Stimulated activated naive CD4-positive, alpha-beta T cell treated with Interleukin-2 at 50 U/mL for 16 hours (primary cell): Measurements from ENCODE around the gene ZBTB45.
"Not testable (repeated sequence)": the region's sequence is repeated elsewhere in the genome, so short reads cannot be mapped to it uniquely, and the experiment has no call there.

Experiments used
- DNase-seq: peaks from one replicate; lab custom pipeline; 2025; lab: John Stamatoyannopoulos, UW

The ZBTB45 gene

DNA sequence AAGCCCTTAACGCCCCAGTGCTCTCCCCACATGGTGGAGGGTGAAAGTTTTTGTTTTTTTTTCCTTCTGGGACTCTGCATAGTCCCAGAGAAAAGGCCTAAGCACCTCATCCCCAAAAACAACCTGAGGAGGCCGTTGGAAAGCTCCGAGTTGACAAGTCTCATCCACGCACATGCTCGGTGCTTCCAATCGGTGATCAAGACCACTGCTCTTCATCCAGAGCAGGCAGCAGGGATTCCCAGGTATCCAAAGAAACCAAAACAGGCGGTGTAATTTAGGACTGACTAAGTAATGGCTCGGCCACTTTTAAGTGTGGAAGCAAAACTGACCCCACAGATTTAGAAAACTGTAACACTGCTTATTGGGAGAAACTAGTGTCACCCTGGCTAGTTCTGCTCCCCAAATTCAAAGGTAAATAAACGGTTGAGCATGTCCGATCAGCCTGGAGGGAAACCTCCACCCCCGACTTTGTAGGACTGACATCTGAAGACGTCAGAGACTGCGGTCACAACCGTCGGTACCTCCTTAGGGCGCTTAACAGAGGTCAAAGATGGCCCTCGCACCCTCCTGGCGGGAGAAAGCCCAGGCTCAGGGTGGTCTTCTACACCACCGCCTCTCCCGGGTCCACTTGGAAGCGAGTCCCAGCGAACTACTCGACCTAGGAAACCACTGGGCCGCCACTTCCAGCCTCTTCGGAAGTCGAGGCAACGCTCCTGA is 44.5 kb downstream of the ZBTB45 start:
- no peak for DNase-seq

DNA sequence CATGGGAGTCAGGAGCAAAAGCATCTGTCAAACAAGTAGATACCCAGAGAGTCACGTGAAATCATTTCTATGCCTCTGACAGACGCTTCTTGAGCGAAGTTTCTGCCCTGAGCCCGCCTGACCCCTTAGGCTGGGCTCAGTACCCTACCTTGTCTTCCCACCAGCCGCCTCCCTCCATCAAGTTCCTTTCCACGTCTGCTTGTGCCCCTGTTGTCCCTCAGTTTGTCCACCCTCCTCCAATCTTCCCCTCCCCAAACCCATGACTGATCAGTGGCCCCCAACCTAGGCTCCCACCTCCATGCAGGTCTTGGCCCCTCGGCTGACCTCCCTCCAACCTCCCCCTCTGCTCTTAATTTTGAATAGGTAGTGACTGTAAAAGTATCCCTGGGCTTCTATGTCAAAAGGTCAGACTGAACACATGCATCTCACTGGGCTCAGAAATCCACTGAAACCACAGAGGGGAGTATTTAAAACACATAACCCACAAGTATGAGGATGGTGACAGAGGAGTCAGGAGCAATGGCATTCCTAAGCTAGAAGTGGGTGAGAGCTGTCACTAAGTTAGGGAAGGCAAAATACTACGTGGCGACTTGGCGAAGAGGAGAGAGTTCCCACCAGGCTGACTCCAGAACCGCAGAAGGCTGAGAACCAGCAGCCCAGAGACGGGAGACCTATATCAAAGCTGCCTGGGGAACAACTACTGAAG is 45.2 kb downstream of the ZBTB45 start:
- no peak for DNase-seq

DNA sequence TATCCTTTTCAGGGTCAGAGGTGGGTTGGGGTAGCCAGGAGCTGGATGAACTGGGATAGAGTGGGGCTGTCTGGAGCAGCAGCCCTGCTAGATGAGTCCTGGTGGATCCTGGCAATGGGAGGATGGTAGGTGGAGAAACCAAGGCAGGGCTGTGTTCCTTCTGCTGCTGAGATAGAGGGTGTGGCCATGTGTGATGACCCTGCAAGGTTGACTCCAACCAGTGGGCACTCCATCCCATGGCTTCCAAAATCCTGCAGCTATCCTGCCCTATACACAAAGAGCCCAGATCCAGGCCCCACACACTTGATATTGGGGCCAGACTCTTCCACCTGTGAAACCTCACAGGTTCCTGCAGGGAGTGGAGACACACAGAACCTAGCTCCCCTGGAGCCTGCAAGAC is 45.8 kb downstream of the ZBTB45 start:
- DNase-seq = no peak

DNA sequence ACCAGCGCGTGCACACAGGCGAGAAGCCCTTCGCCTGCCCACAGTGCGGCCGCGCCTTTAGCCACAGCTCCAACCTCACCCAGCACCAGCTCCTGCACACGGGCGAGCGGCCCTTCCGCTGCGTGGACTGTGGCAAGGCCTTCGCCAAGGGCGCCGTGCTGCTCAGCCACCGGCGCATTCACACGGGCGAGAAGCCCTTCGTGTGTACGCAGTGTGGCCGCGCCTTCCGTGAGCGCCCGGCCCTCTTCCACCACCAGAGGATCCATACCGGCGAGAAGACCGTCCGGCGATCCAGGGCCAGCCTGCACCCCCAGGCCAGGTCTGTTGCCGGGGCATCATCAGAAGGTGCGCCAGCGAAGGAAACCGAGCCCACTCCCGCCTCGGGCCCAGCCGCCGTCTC is 47.9 kb downstream of the ZBTB45 start:
- DNase-seq = no peak

DNA sequence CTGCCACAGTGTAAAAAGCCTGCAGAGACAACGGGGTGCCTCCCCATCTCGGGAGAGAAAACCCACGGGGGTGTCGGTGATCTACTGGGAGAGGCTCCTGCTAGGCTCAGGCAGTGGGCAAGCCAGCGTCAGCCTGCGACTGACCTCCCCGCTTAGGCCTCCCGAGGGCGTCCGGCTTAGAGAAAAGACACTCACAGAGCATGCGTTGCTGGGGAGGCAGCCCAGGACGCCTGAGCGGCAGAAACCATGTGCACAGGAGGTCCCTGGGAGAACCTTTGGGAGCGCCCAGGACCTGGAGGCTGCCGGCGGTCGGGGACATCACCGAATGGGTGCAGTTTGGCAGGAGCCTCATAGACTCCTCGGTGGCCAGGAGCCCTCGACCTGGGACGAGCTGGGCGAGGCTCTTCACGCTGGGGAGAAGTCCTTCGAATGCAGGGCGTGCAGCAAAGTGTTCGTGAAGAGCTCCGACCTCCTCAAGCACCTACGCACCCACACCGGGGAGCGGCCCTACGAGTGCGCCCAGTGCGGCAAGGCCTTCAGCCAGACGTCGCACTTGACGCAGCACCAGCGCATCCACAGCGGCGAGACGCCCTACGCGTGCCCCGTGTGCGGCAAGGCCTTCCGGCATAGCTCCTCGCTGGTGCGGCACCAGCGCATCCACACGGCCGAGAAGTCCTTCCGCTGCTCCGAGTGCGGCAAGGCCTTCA is 48.6 kb downstream of the ZBTB45 start:
- not testable (repeated sequence) for DNase-seq

DNA sequence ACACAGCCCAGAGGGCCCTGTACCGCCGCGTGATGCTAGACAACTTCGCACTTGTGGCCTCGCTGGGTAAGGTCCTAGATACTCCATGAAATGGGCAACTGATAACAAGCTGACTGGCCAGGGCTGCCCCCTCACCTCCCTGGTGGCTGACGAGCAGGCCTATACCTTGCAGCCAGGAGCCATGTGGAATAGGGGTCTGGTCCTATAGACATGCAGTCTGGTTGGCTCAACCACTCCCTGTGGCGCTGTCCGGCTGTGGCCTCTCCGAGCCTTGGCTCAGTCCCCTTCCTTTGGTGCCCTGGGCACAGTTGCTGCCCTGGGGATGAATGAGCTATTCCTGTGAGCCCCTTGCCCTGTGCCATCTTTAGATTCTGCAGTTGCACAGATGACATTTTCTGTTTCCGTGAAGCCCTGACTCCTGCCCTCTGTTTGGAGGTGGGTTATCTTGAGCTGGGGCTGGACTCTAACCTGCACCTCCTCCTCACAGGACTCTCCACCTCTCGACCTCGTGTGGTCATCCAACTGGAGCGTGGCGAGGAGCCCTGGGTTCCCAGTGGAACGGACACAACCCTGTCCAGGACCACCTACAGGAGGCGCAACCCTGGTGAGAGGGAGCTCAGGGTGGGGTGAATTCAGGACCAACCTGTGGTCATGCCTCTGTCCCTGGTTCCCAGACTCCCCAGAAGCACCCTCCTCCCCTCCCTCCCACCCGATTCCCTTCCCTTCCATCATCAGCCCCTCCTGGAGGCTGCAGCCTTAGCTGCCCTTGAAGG is 50.2 kb downstream of the ZBTB45 start:
- no peak for DNase-seq

DNA sequence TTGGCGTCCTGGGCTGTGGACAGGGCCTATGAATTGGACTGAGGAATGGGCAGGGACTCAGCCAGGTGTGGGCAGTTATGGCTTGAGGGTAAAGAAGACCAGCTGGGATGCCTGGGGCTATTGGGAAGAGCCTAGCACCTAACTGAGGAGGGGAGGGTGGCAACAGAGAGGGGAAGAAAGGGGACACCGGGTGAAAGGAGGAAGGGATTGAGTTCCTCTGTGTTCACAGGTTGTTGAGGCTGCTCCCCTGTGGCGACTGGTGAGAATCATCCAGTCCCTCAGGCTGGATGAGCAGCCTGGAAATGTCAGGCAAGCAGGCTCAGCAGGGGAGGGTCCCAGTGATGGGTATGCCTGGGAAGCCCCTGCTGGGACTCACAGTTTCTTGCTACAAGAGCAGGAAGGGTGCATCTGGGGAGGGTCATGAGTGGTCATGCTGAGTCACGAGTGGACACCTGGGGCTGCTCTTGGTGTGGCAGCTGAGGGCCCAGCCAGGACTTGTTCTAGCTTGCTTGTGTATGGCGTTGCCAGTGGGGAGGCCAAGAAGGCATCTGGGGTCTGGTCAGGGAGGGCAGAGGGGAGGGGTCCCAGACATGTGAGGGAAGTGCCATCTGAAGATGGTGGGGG is 51.3 kb downstream of the ZBTB45 start:
- no peak for DNase-seq

DNA sequence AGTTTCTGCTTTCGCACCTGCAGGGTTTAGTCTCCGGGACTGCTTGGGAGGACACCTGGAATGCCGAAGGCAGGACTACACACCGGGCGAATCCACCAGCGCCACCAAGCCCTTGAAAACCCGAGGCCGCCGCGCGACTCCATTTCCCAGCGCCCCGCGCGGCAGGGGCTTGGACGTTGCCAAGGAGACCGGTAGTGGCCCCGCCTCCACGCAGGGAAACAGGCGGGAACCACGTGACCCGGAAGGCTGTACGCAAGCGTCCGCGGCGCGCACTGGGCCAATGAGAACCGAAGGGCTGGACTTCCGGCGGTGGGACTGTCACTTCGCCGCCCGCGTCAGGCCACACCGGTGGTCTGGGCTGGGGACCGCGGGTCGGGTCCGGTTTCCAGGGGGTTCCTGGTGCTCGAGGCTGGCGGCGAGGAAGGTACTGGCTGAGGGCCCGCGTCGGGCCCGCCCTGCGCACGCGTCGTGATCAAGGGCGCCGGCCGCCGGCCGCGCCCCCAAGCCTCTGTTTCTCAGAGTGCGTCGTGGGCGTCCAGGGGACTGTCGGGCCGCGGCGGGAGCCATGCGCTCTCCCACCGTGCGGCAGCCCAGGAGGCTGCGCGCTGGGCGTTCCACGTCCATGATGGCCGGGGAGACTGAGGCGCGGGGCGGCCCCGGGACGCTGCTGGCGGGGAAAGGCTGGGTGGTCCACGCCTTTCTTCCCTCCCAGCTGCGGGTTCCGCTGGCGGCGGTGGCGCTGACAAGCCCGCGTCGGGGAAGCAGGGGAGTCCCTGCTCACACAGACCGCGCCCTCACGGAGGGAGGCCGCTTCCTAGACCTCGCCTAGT is 52.6 kb downstream of the ZBTB45 start, which contains the start of gene ZNF324:
Gene ZNF324, plus strand, starts transcription at position 321 of the 830 bp plus-strand sequence. CDS start 2,106 bp downstream, outside the sequence.
- DNase-seq = peak; percentile 98

DNA sequence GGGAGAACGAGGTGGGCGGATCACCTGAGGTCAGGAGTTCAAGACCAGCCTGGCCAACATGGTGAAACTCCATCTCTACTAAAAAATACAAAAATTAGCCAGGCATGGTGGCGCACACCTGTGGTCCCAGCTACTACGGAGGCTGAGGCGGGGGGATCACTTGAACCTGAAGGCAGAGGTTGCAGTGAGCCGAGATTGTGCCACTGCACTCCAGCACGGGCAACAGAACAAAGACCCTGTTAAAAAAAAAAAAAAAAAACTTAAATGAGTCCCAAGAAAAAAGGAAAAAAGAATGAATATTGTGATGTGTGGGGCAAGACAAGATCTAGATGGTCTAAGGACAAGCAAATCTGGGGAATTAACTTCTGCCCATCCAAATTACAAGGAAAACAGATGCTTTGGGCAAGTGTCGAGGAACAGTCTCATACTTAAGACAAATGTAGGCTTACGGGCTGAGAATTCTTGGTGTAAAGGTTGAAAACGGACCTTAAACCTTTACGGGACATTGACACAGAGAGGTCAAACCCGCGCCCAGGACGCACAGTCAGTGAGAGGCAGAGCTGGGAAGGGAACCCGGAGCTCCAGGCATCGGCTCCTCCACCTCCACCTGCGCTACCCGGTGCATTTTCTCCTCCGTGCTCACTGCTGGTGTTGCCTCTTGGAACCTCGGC is 53.4 kb downstream of the ZBTB45 start:
- no peak for DNase-seq
